Activated CD8-positive, alpha-beta memory T cell treated with anti-CD3 and anti-CD28 coated beads for 24 hours (primary cell): ENCODE results near the gene PAXX.

Experiments used
- DNase-seq: peaks from one replicate; pipeline ENCODE4 v3.0.0-alpha.2; 2020

The PAXX gene

GRCh38 chr9:136991993-136992818 is at the start of gene PAXX:
PAXX (plus strand) TSS chr9:136992422; CDS start chr9:136992444, 22 bp downstream.
- peak; percentile 98 for DNase-seq

GRCh38 chr9:136942881-136943230 is 49.4 kb upstream of the PAXX start:
- no peak for DNase-seq

GRCh38 chr9:136943291-136944211 is 48.7 kb upstream of the PAXX start:
- DNase-seq, result peak; percentile 80

GRCh38 chr9:136944212-136944518 is 48.1 kb upstream of the PAXX start:
- no peak for DNase-seq

- DNase-seq, result peak; percentile 99
Observed at GRCh38 chr9:136944519-136945332, 47.5 kb upstream of the PAXX start, which contains the start of the genes C8G and FBXW5. C8G (plus strand) TSS chr9:136945243; CDS start chr9:136945321, 78 bp downstream. FBXW5 (minus strand) TSS chr9:136944738; CDS start chr9:136944083, 655 bp downstream.

GRCh38 chr9:136945333-136946227 is 46.6 kb upstream of the PAXX start:
- no peak for DNase-seq

- no peak for DNase-seq
Observed at GRCh38 chr9:136946228-136947027, 45.8 kb upstream of the PAXX start.

- DNase-seq, result no peak
Observed at GRCh38 chr9:136947028-136947891, 45.0 kb upstream of the PAXX start.

GRCh38 chr9:136947955-136948510 is 44.2 kb upstream of the PAXX start:
- DNase-seq, result no peak

- DNase-seq, result no peak
Observed at GRCh38 chr9:136949239-136949816, 42.9 kb upstream of the PAXX start.

- DNase-seq, result peak; percentile 99
Observed at GRCh38 chr9:136949817-136950655, 42.2 kb upstream of the PAXX start.

- DNase-seq, result no peak
Observed at GRCh38 chr9:136950656-136951276, 41.5 kb upstream of the PAXX start.

- no peak for DNase-seq
Observed at GRCh38 chr9:136951541-136952320, 40.5 kb upstream of the PAXX start, which contains the start of gene LCN12. LCN12 (plus strand) TSS chr9:136952273; CDS start chr9:136952328, 55 bp downstream.

GRCh38 chr9:136952321-136952850 is 39.8 kb upstream of the PAXX start:
- DNase-seq, result no peak

- DNase-seq, result no peak
Observed at GRCh38 chr9:136952876-136953770, 39.1 kb upstream of the PAXX start.
